Naive thymus-derived CD8-positive, alpha-beta T cell (primary cell): Measurements from ENCODE around the gene KRT79. TPM values are rescaled to one million over a fixed set of nuclear protein-coding genes. Genes with fewer than 3 reads are reported as not detected.
"Not testable (repeated sequence)": the region's sequence is repeated elsewhere in the genome, so short reads cannot be mapped to it uniquely, and the experiment has no call there.

Experiments used
- ATAC-seq, 2 donors: fragments of 150-1000 bp; cut with Tn5 transposase in 1 of 2; sonication (Bioruptor Pico), chemical (Tn5 transposase) in 1 of 2; 1 replicate in 1 of 2; 2 replicates in 1 of 2; pipeline ENCODE4 v1.10.0; 2021; ENCODE audit warnings: mild to moderate bottlenecking in 2 of 2, moderate library complexity in 2 of 2
- POLR2A ChIA-PET: fragments of 350-600 bp; sonication (Branson Sonifier 250); formaldehyde crosslinking; loops from one replicate; lab custom pipeline; 2021; ENCODE audit warnings: antibody characterized with exemption; lab: Charles Lee
- DNase-seq, 10 donors: peaks; one replicate each; pipeline versions ENCODE4 v3.0.0 to v3.0.0-alpha.2; 2020 to 2022
- H3K27ac Mint-ChIP-seq, 10 donors: one replicate each; pipeline ENCODE4 v1.8.0; 2020 to 2022; ENCODE audit warnings: mild to moderate bottlenecking in 10 of 10, mixed read lengths in 10 of 10, moderate library complexity in 4 of 10, inconsistent platforms in 1 of 10
- H3K27me3 Mint-ChIP-seq, 5 donors: one replicate each; pipeline ENCODE4 v1.8.0; 2021 to 2022; ENCODE audit warnings: mixed read lengths in 5 of 5
- H3K36me3 Mint-ChIP-seq, 3 donors: one replicate each; pipeline ENCODE4 v1.8.0; 2020 to 2022; ENCODE audit warnings: mixed read lengths in 3 of 3, mild to moderate bottlenecking in 2 of 3, inconsistent platforms in 1 of 3
- H3K4me1 Mint-ChIP-seq, 4 donors: one replicate each; pipeline ENCODE4 v1.8.0; 2021 to 2022; ENCODE audit warnings: mixed read lengths in 4 of 4
- H3K4me3 Mint-ChIP-seq, 10 donors: one replicate each; pipeline ENCODE4 v1.8.0; 2020 to 2022; ENCODE audit warnings: mild to moderate bottlenecking in 10 of 10, mixed read lengths in 10 of 10, moderate library complexity in 6 of 10, inconsistent platforms in 1 of 10
- H3K9me3 Mint-ChIP-seq, 9 donors: one replicate each; pipeline ENCODE4 v1.8.0; 2020 to 2022; ENCODE audit warnings: mixed read lengths in 9 of 9, mild to moderate bottlenecking in 3 of 9, inconsistent platforms in 1 of 9, moderate library complexity in 1 of 9
- polyA plus RNA-seq, 3 donors: library from polyadenylated mRNA; unstranded; fragments of 300-500 nt; fragmentation: Illumina TruSeq; gene quantifications; one replicate each; pipeline ENCODE4 v1.2.3, GENCODE V29; 2021
- total RNA-seq, 8 experiments: library from RNA in 2 of 8; stranded (reverse) in 2 of 8; gene quantifications; one replicate each; pipeline ENCODE4 v1.2.3 and lab custom pipeline; 2021 to 2026

Gene KRT79
- total and polyA plus RNA-seq, 5 experiments from 2014 or later = not detected

DNA sequence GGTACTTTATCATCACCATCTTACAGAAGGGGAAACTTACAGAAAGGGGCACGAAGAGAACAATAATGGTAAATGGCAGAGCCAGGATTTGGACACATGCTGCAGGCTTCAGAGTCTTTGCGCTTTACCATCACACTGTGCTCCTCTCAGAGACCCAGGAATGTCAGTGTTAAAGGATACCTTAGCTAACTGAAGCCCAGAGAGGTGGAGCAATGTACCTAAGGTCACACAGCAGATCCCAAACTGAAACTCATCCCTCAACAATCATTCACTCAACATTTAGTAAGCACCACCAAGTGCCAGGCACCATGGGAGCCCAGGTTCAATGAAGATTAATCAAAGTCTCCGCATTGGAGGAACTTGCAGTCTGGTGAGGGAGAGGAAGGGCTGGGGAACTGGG, 22.7 kb upstream of the KRT79 start:
- Mint-ChIP-seq H3K9me3 (no peaks in the 10 kb centered on the region), H3K4me1 (peaks cover 0 to 4% (median 2%) of the 10 kb centered on the region in 4 donors), H3K4me3 (no peak overlapping the region), H3K27ac (no peak overlapping the region), H3K27me3 (peaks cover 0 to 9% (median 4%) of the 10 kb centered on the region in 5 donors), H3K36me3 (no peaks in the 10 kb centered on the region)
- DNase-seq (no peak), ATAC-seq (no peak)
- POLR2A ChIA-PET = no interaction called here

DNA sequence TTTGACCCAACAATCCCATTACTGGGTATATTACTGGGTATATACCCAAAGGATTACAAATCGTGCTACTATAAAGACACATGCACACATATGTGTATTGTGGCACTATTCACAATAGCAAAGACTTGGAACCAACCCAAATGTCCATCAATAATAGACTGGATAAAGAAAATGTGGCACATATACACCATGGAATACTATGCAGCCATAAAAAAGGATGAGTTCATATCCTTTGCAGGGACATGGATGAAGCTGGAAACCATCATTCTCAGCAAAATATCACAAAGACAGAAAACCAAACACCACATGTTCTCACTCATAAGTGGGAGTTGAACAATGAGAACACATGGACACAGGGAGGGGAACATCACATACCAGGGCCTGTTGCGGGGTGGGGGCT, 22.0 kb upstream of the KRT79 start:
- POLR2A ChIA-PET, H3K27me3 Mint-ChIP-seq, DNase-seq, H3K4me1 Mint-ChIP-seq, H3K27ac Mint-ChIP-seq, H3K4me3 Mint-ChIP-seq, H3K9me3 Mint-ChIP-seq, H3K36me3 Mint-ChIP-seq, ATAC-seq: not testable (repeated sequence)

DNA sequence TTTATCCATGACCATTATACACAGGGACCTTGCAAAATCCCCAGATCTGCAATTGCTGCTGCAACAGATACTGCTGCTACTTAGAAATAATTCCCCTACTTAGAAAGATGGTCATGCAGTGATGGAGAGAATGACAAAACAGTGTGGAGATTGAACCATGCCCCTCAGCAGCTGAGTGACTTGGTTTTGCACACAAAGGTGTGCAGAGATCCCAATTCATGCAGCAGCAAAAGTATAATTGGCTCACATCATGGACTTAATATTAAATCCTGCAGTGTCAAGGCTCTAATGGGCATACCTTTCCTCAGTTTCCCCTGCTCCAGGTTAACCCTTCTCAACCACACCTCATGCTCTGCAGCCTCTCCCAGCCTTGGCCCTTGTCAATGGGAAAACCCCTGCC, 17.7 kb upstream of the KRT79 start:
- peaks cover 0 to 9% (median 4%) of the 10 kb centered on the region in 5 donors for H3K27me3 Mint-ChIP-seq
- POLR2A ChIA-PET = no interaction called here
- no peaks in the 10 kb centered on the region for H3K9me3 Mint-ChIP-seq
- H3K4me1 Mint-ChIP-seq = peaks cover 0 to 2% (median 0%) of the 10 kb centered on the region in 4 donors
- peak overlapping the region in 1 of 10 donors; percentile 29 for H3K27ac Mint-ChIP-seq
- DNase-seq (no peak), ATAC-seq (no peak)
- H3K36me3 Mint-ChIP-seq = no peaks in the 10 kb centered on the region
- H3K4me3 Mint-ChIP-seq = no peak overlapping the region

DNA sequence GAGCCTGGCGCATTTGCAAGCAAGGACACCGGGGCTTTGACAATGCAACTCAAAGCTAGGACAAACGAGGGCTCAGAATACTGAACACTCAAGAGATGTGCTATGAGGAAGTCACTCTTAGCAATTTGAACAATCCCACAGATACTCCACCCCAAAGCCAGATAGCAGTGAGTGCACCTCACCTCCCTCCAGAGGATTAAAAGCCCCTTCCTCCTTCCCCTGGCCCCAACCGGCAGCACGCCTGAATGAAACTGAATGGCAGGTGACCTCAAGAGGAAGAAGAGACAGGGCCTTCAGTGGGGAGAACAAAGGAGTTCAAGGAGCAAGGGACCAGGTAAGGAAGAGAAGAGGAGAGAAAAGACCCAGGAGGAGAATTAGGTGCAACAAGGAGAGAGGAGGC, 16.6 kb upstream of the KRT79 start:
- ATAC-seq (no peak), DNase-seq (no peak)
- H3K36me3 Mint-ChIP-seq = no peaks in the 10 kb centered on the region
- no peaks in the 10 kb centered on the region for H3K9me3 Mint-ChIP-seq
- no peak overlapping the region for H3K4me3 Mint-ChIP-seq
- H3K27ac Mint-ChIP-seq = peak overlapping the region in 1 of 10 donors; percentile 9
- peaks cover 0 to 9% (median 4%) of the 10 kb centered on the region in 5 donors for H3K27me3 Mint-ChIP-seq
- peaks cover 0 to 2% (median 0%) of the 10 kb centered on the region in 4 donors for H3K4me1 Mint-ChIP-seq
- POLR2A ChIA-PET = interaction anchor here (0.6 kb wide), 1 partner anchor 18 kb away, joined by 3 read pairs; no protein-coding TSS in a partner anchor

DNA sequence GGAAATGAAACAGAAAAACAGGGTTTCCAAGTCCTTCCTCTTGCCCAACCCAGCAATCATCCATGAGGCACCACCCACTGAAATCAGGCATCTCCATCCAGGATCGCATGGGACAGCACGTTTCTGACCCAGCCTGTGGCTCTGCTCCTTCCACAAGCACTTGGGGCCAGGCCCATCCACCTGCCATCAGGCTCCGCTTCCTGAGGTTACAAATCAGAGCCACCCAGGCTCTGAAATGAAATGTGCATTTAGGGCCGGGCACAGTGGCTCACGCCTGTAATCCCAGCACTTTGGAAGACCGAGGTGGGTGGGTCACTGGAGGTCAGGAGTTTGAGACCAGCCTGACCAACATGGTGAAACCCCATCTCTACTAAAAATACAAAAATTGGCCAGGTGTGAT, 15.4 kb upstream of the KRT79 start:
- Mint-ChIP-seq H3K9me3 (no peaks in the 10 kb centered on the region), H3K27me3 (peaks cover 0 to 9% (median 4%) of the 10 kb centered on the region in 5 donors), H3K27ac (no peak overlapping the region), H3K36me3 (no peaks in the 10 kb centered on the region), H3K4me1 (peaks cover 0 to 3% (median 0%) of the 10 kb centered on the region in 4 donors), H3K4me3 (no peak overlapping the region)
- ATAC-seq (no peak), DNase-seq (no peak)
- POLR2A ChIA-PET = no interaction called here

DNA sequence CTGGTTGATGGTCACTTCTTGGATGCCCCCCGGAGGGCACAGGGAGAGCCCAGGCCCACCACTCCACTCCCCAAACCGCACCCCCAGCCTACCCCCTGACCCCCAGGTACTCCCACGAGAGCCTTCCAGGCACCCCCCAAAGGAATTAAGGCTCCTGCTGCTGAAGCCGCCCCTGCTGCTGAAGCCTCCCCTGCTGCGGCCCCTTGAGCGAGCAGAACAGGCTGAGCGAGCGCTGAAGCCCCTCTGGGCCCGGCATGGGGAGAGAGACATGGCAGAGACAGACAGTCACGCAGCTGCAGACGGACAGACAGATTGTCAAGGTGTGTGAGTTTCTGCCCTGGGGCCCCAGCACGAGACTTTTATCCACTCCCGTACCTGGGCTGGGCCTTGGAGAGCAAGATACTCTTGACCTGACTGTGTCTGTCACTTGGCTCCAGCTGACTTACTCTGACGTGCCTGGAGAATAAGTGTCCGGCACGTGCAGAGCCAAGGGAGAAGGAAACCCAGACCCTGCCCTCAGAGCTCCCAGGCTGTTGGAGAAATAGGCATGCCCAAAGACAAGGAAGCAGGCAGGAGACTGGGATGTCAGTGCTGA, 14.6 kb upstream of the KRT79 start, which contains the start of gene KRT78:
TSS of gene KRT78 (minus strand) at position 334 of the 595 bp plus-strand sequence. CDS start at position 270, 64 bp downstream.
- no peak for ATAC-seq
- Mint-ChIP-seq H3K36me3 (no peaks in the 10 kb centered on the region), H3K27me3 (peaks cover 0 to 9% (median 3%) of the 10 kb centered on the region in 5 donors), H3K9me3 (no peaks in the 10 kb centered on the region), H3K27ac (peak within 1 kb of the TSS in 1 of 10 donors; percentile 39), H3K4me1 (peaks cover 0 to 3% (median 0%) of the 10 kb centered on the region in 4 donors), H3K4me3 (no peak within 1 kb of the TSS)
- POLR2A ChIA-PET = no interaction called here
- DNase-seq = no peak

DNA sequence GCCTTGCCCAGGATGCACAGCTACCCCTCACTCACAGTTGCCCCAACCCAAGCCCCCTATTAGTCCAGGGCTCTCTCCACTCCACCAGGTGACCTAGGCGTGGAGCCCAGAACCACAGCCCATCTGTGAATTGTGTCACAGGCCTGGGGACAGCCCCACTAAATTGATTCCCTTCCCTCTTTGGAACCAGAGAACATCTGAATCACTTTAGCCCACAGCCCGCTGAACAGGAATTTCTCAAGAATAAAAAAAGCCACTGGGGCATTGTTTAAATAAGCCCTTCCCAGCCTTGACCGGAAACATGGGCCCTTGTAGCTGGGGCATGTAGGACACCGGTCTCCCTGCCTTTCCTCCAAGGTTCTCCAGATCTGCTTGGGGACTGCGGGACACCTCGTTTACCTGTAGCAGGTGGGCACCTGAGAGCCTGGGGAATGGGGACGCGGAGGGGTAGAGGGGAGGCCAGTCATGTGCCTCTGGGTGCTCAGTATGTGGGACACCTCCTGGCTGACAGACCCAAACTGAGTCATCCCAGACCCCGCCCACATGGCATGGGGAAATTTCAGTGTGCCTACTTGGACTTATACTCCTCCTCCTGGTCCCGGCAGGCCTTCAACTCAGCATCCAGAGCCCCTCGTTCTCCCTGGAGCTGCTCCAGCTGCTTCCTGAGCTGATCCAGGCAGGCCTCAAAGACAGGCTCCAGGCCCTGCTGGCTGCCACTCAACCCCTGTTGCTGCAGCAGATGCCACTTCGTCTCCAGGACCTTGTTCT, 13.4 kb upstream of the KRT79 start:
- H3K4me1 Mint-ChIP-seq = peaks cover 0 to 5% (median 4%) of the 10 kb centered on the region in 4 donors
- POLR2A ChIA-PET = no interaction called here
- DNase-seq (no peak), ATAC-seq (no peak)
- H3K4me3 Mint-ChIP-seq = no peak overlapping the region
- no peaks in the 10 kb centered on the region for H3K36me3 Mint-ChIP-seq
- H3K27me3 Mint-ChIP-seq = peaks cover 0 to 4% (median 2%) of the 10 kb centered on the region in 5 donors
- peak overlapping the region in 3 of 10 donors; percentile 39 to 84 (median 41) for H3K27ac Mint-ChIP-seq
- H3K9me3 Mint-ChIP-seq = no peaks in the 10 kb centered on the region

DNA sequence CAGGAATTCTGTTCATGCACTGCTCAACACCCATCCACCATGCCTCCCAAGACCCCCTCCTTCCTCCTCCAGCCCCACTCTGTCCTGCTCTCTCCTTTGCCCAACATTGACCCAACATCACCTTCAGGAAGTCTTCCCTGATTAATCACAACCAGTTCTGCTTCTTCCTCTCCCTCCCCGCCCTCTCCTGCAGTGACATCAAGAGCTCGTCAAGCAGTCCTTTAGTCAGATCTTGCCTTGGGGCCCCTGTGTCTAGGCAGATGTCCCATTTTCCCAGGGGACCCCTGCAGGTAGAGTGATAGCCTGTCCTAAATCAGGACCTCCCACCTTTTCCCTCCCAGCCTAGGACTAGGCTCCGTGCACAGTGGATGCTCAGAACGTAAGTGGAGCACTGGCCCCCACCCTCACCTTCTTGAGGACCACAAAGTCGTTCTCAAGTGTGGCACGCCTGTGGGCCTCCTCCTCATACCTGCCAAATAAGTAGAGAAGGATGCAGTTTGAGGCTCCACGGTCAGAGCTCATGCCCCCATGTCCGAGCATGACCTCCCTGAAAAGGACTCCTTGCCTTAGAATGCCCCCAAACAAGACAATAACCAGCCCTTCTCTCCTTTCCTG, 12.4 kb upstream of the KRT79 start:
- POLR2A ChIA-PET = no interaction called here
- H3K9me3 Mint-ChIP-seq = no peaks in the 10 kb centered on the region
- ATAC-seq (no peak), DNase-seq (no peak)
- peak overlapping the region in 2 of 10 donors; percentile 25 to 84 for H3K27ac Mint-ChIP-seq
- H3K27me3 Mint-ChIP-seq = peaks cover 0 to 2% (median 0%) of the 10 kb centered on the region in 5 donors
- no peaks in the 10 kb centered on the region for H3K36me3 Mint-ChIP-seq
- no peak overlapping the region for H3K4me3 Mint-ChIP-seq
- H3K4me1 Mint-ChIP-seq = peaks cover 7 to 10% (median 9%) of the 10 kb centered on the region in 4 donors

DNA sequence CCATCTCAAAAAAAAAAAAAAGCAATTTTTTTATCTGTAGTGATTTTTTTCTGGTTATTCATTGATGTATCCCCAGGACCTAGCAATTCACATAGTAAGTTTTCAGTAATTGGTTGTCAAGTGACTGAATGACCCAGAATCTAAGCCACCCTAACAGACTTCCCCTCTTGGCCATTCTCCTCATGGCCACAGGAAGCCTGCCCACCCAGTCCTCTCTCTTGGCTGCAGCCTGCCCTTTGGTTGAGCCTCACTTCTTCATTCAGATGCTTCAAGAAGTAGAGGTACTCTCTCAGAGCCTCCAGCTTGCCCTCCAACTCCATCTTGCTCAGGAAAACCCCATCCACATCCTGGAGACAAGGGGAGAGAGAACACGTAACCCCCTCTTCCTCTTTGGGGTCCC, 11.8 kb upstream of the KRT79 start:
- no peak for DNase-seq
- Mint-ChIP-seq H3K36me3 (no peaks in the 10 kb centered on the region), H3K4me3 (no peak overlapping the region), H3K4me1 (peaks cover 7 to 11% (median 9%) of the 10 kb centered on the region in 4 donors), H3K27ac (peak overlapping the region in 2 of 10 donors; percentile 59 to 84), H3K9me3 (no peaks in the 10 kb centered on the region), H3K27me3 (peaks cover 0 to 2% (median 0%) of the 10 kb centered on the region in 5 donors)
- POLR2A ChIA-PET = no interaction called here
- no peak for ATAC-seq

DNA sequence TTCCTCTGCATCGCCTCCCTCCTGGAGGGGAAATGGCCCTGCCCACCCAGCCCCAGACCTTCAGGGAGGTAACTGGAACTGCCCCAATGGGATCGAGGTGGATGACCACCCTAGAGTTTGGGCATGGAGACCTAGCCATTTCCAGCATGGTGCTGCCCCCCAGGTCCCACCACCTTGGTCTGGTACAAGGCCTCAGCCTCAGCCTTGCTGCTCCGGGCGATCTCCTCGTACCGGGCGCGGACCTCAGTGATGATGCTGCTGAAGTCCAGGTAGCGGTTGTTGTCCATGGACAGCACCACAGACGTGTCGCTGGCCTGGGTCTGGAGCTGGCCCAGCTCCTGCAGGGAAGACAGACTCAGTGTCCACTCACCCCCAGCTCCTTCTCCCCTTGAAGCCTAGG, 10.3 kb upstream of the KRT79 start:
- Mint-ChIP-seq H3K4me3 (no peak overlapping the region), H3K36me3 (no peaks in the 10 kb centered on the region), H3K27me3 (peaks cover 0 to 10% (median 1%) of the 10 kb centered on the region in 5 donors), H3K4me1 (peaks cover 7 to 20% (median 11%) of the 10 kb centered on the region in 4 donors), H3K9me3 (no peaks in the 10 kb centered on the region), H3K27ac (no peak overlapping the region)
- DNase-seq (no peak), ATAC-seq (no peak)
- POLR2A ChIA-PET = interaction anchor here (0.6 kb wide), 1 partner anchor 88 kb away, joined by 5 read pairs; no protein-coding TSS in a partner anchor

DNA sequence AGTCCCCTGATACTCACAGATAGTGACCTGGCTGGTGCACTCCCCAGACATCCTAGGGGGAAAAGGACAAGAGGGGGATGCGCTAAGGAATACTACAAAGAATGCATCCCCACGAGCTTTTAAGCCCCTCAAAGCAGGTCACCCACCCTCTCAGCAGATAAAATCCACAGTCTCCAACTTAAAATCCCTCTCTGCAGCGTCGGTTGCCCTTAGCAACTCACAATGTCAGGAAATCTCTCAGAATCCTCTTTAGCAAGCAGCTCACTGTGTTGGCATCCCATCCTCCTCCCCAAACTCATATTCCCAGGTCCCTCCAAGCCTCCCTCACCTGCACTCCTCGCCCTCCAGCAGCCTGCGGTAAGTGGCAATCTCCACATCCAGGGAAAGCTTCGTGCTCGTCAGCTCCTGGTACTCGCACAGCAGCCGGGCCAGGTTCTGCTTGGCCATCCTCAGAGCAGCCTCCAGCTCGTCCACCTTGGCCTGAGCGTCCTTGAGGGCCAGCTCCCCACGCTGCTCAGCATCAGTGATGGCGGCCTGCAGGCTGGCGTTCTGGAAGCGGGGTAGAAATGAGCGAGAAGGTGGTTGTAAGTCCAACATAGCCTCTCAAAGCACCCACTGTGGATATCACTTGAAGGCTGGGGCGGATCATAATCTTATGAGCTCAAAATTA, 5.5 kb upstream of the KRT79 start:
- Mint-ChIP-seq H3K9me3 (no peaks in the 10 kb centered on the region), H3K4me3 (no peak overlapping the region), H3K27me3 (peaks cover 0 to 10% (median 1%) of the 10 kb centered on the region in 5 donors), H3K4me1 (peaks cover 31 to 65% (median 45%) of the 10 kb centered on the region in 4 donors), H3K36me3 (no peaks in the 10 kb centered on the region), H3K27ac (peak overlapping the region in 1 of 10 donors; percentile 35)
- no peak for DNase-seq
- POLR2A ChIA-PET = interaction anchor here (0.7 kb wide), 1 partner anchor 129 kb away, joined by 3 read pairs; no protein-coding TSS in a partner anchor
- ATAC-seq = no peak
